AG08395 (cell line): Measurements from ENCODE around the gene HSF2BP.
"Not testable (repeated sequence)": the region's sequence is repeated elsewhere in the genome, so short reads cannot be mapped to it uniquely, and the experiment has no call there.

Source experiments
- DNase-seq: peaks from one replicate; pipeline ENCODE4 v3.0.0; 2012; ENCODE audit warnings: mixed read lengths, low spot score

HSF2BP gene

DNA sequence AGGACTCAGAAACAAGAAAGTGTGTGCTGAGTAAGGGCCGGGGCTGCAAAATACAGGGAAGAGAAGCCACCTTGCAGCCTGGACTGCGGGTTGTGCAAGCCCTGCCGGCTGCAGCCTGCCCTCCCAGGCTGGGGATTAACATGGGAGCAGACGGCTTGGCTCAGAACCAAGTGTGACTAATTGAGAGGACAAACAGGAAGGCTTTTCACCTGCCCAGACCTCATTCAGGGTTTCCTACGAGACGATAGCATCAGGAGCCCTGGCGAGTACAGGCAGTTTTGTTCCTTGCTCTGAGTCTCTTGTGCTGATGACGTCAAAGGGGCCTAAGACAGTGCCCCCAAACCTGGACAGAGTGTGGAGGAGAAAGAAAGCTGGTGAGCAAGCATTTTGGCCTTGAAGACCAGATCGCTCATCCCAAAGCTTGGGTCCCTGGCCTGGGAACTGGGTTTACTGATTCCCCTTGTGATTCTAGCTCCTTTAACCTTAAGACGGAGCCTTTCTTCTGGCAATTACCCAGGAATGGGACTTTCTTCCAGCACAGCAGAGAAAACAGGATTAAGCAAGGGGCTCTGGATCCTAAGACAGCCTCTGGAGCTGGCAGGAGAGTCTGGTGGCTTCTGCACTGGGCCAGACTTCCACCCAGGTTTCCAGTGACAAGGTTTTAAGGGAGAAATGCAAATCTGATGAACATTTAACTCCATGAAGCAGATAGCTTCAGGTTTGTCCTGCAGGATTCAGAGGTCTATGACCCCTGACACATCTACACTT, 142.2 kb downstream of the HSF2BP start:
- not testable (repeated sequence) for DNase-seq

DNA sequence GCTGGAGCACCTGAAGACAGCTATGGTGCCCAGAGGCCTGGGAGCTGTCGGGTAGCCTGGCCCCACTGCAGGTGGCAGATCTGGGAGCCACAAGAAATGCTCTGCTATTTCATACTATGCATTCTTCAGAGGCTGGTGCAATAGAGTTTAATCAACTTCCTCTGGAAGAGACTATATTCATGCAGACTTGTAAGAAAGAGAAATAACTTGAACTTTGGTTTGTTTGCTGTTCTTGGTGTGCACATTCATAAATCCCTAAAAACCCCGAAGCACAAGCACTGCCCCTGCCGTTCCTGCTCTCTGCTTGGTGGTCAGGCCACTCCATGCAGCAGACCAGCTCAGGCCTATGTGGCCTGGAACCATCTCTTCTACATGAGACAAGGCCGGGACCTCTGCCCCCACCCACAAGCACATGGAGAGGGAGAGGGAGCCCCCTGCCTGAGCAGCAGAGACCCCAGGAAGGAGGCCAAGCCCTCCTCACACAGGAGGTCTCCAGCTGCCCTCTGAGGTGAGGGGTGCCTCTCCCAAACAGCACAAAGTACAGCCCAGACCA, 142.9 kb downstream of the HSF2BP start:
- DNase-seq: not testable (repeated sequence)

GRCh38 chr21:43514834-43515233, 144.5 kb downstream of the HSF2BP start:
- not testable (repeated sequence) for DNase-seq

GRCh38 chr21:43513023-43513422, 146.3 kb downstream of the HSF2BP start:
- not testable (repeated sequence) for DNase-seq

GRCh38 chr21:43511209-43511608, 148.1 kb downstream of the HSF2BP start:
- DNase-seq: not testable (repeated sequence)

- DNase-seq: not testable (repeated sequence)
These were observed 148.6 kb downstream of the HSF2BP start for GRCh38 chr21:43510669-43511068.

DNA sequence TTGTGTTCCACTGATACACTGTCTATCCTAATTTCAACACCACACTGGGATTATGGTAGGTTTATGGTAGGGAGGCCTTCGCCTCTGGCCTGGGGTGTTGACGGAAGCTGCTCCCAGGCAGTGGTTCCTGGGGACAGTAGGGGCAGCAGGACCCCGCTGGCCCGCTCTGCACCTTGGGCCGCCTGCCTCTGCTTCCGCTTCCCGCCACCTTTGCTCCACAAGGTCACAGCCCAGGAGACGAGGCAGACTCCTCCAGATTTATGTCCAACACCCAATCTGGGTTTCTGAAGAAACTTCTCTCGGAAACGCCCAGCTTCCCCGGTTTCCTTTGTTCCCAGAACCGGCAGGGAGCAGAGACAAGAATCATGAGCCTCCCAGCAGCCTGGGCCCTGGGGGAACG, 155.4 kb downstream of the HSF2BP start:
- not testable (repeated sequence) for DNase-seq

DNA sequence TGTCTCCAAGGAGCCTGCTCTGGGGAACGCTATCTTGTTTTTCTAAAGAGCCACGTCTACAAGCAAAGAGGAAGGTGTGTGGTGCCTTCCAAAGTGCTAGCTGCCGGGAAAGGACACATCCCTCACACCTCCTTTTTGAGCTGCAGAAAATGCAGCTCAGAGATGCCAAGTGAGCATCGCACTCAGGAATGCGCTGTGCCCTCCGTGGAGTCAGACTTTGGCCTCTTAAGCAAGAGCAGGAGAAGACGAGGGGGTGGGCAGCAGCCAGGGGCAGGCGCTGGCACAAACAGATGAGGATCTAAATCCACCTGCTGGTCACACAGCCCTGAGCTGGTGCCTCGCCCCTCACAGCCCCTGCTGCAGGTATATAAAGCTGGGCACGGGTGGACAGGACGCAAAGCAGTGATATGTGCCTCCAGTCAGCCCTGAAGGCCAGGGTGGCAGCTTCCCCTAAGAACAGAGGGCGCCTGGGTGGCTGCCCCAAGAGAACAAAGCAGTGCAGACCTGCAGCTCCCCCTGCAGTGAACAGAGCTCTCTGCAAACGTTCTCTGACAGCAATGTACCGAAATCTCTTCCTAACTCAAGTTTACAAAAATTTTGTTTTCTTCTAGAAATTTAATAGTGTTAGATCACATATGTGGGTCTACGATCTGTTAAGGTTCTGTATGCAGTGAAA, 156.1 kb downstream of the HSF2BP start:
- not testable (repeated sequence) for DNase-seq

GRCh38 chr21:43502407-43503071, 156.7 kb downstream of the HSF2BP start:
- DNase-seq: not testable (repeated sequence)

GRCh38 chr21:43498924-43499323, 160.4 kb downstream of the HSF2BP start:
- DNase-seq: not testable (repeated sequence)

DNA sequence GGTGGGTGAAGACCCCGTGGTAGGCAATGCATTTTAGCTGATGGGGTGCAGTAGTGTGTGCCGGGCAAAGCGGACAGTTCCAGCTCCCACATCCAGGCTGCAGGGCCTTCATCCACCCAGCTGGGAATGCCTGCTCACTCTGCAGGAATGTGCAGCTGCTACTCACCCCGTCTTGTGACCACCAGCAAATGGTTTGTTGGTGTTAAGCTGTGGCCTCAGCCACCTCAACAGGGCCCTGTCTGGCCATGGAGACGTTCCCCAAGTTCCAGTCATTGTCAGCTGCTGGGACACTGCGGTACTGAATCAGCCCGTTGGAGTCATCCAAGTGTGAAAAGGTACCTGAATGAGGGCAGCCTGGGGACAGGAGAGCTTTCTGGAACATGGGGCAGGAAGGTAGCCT, 161.2 kb downstream of the HSF2BP start:
- DNase-seq: not testable (repeated sequence)

GRCh38 chr21:43494279-43495012, 164.8 kb downstream of the HSF2BP start:
- DNase-seq: not testable (repeated sequence)

- not testable (repeated sequence) for DNase-seq
These were observed 165.8 kb downstream of the HSF2BP start for GRCh38 chr21:43493471-43493870.

GRCh38 chr21:43488235-43488634, 171.1 kb downstream of the HSF2BP start:
- not testable (repeated sequence) for DNase-seq

DNA sequence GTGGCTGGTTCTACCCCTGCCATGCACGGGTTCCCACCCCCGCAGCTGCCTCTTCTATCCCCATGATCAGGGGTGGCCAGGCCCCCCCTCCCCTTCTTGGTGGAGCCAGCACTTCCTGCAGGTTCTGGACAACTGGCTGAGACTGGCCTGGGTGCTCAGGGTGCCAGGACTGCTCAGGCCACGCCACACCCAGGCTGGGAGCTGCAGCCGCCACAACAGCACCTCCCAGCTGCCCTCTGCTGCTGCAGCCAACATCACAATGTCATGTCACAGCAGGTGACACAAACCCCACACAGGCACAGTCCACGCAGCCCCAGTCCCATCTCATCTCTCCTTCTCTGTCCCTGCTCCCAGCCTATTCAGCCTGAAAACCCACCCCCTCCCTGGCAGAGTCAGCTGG, 173.2 kb downstream of the HSF2BP start:
- DNase-seq: not testable (repeated sequence)

DNA sequence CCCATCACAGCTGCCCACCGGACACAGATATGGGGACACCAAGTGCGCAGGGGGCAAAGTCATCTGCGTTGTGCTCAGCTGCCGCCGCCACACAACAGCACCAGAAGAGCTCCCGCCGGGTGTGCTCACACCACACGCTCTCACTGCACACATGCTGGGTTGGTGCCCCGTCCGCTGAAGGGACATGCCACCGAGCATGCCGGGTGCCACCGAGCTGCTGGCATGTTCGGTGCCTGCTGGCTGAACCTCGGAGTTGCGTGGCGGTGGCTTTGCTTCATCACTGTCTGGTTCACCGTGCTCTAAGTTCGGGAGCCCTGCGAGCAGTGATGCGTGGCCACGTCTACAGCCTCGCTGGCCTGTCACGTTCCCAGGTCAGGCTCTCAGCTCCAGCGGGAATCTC, 174.3 kb downstream of the HSF2BP start:
- DNase-seq: not testable (repeated sequence)

DNA sequence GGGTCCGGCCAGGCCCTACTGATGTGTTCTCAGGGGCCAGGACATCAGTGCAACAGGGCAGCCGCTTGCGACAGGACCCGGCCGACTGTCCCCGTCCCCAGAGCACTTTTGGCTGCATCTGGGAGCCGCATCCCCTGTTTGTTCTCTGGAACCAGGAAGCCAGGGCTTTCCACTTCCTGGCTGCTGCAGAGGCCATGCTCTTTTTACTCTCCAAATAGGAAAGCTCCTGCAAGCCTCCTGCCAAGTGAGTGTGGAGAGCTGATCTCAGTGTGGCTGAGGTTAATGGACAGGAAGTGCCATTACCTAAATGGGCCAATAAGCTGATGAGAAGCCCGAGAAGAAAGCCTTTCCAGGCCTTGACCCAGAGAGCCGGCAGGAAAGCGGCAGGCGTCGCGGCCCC, 180.1 kb downstream of the HSF2BP start:
- DNase-seq: not testable (repeated sequence)
